Fibroblast of lung (primary cell): ENCODE measurements around the gene KLK3. TPM values are rescaled to one million over a fixed set of nuclear protein-coding genes. Genes with fewer than 3 reads are reported as not detected.

Experiments used
- DNase-seq, 2 donors: peaks; one replicate each; pipeline versions ENCODE4 v3.0.0 to v3.0.0-alpha.2; 2010; ENCODE audit warnings: low read depth in 2 of 2
- H2AFZ ChIP-seq: 2 replicates; pipeline ENCODE4 v1.5.1; 2012; ENCODE audit warnings: low read length, control low read depth, inconsistent platforms
- H3K27ac ChIP-seq: 2 replicates; pipeline ENCODE4 v1.5.1; 2011; ENCODE audit warnings: low read length, control low read depth; ENCODE audit not compliant: insufficient read depth
- H3K27me3 ChIP-seq: 2 replicates; pipeline ENCODE4 v1.5.1; 2011; ENCODE audit warnings: mild to moderate bottlenecking, low read length; ENCODE audit not compliant: control insufficient read depth, insufficient read depth
- H3K36me3 ChIP-seq: 2 replicates; pipeline ENCODE4 v1.5.1; 2011; ENCODE audit warnings: low read length; ENCODE audit not compliant: control insufficient read depth, insufficient read depth
- H3K4me1 ChIP-seq: 2 replicates; pipeline ENCODE4 v1.5.1; 2011; ENCODE audit warnings: low read length; ENCODE audit not compliant: control insufficient read depth, insufficient read depth; ENCODE audit errors: extremely low read depth
- H3K4me2 ChIP-seq: 2 replicates; pipeline ENCODE4 v1.5.1; 2011; ENCODE audit warnings: low read length, control low read depth; ENCODE audit not compliant: insufficient read depth; ENCODE audit errors: extremely low read depth
- H3K4me3 ChIP-seq, 4 experiments: fragments of 200-600 bp in 1 of 4; sonication (generic) in 1 of 4; replicated peaks in 1 of 4; 2 replicates each; pipeline ENCODE4 v1.5.1; 2011 to 2016; ENCODE audit warnings: low read length in 4 of 4, low read depth in 3 of 4, mild to moderate bottlenecking in 3 of 4, control low read depth in 2 of 4, inconsistent platforms in 1 of 4, mixed read lengths in 1 of 4; ENCODE audit not compliant: insufficient read depth in 1 of 4; ENCODE audit errors: control extremely low read depth in 1 of 4
- H3K79me2 ChIP-seq: 2 replicates; pipeline ENCODE4 v1.5.1; 2012; ENCODE audit warnings: mild to moderate bottlenecking, low read length, inconsistent platforms; ENCODE audit not compliant: control insufficient read depth, insufficient read depth
- H3K9ac ChIP-seq: 2 replicates; pipeline ENCODE4 v1.5.1; 2011; ENCODE audit warnings: mild to moderate bottlenecking, low read length, control low read depth; ENCODE audit not compliant: insufficient read depth
- H3K9me3 ChIP-seq: 2 replicates; pipeline ENCODE4 v1.5.1; 2012; ENCODE audit warnings: low read depth, low read length; ENCODE audit not compliant: control insufficient read depth, insufficient read depth
- H4K20me1 ChIP-seq: 2 replicates; pipeline ENCODE4 v1.5.1; 2011; ENCODE audit warnings: low read length; ENCODE audit not compliant: control insufficient read depth, insufficient read depth; ENCODE audit errors: extremely low read depth
- EZH2 ChIP-seq: IDR thresholded peaks from 2 replicates; pipeline ENCODE4 v1.5.1; 2012; ENCODE audit warnings: low read length, control low read depth, mild to moderate bottlenecking; ENCODE audit errors: missing control alignments
- polyA plus RNA-seq, 2 donors: library from polyadenylated mRNA; depleted of rRNA in 1 of 2; stranded (reverse) in 1 of 2; unstranded in 1 of 2; fragments of >200 nt; gene quantifications; 2 replicates each; pipeline ENCODE4 v1.2.1, GENCODE V29; 2011 to 2012; ENCODE audit warnings: missing spikeins in 1 of 2
- total RNA-seq: library from RNA; depleted of rRNA; stranded (reverse); fragments of >200 nt; gene quantifications from 2 replicates; pipeline ENCODE4 v1.2.1, GENCODE V29; 2014
- TF ChIP-seq, protein P1 (sequence below), 2 donors: IDR thresholded peaks in 1 of 2; conservative IDR thresholded peaks in 1 of 2; 1 replicate in 1 of 2; 2 replicates in 1 of 2; pipeline ENCODE4 v1.5.1; 2011 to 2012; ENCODE audit warnings: low read length in 2 of 2, control low read depth in 1 of 2, inconsistent platforms in 1 of 2, low read depth in 1 of 2, mild to moderate bottlenecking in 1 of 2

The KLK3 gene
- total and polyA plus RNA-seq, 2 donors (not counting 1 experiment from before 2014, with no cell fraction given), result not detected

DNA sequence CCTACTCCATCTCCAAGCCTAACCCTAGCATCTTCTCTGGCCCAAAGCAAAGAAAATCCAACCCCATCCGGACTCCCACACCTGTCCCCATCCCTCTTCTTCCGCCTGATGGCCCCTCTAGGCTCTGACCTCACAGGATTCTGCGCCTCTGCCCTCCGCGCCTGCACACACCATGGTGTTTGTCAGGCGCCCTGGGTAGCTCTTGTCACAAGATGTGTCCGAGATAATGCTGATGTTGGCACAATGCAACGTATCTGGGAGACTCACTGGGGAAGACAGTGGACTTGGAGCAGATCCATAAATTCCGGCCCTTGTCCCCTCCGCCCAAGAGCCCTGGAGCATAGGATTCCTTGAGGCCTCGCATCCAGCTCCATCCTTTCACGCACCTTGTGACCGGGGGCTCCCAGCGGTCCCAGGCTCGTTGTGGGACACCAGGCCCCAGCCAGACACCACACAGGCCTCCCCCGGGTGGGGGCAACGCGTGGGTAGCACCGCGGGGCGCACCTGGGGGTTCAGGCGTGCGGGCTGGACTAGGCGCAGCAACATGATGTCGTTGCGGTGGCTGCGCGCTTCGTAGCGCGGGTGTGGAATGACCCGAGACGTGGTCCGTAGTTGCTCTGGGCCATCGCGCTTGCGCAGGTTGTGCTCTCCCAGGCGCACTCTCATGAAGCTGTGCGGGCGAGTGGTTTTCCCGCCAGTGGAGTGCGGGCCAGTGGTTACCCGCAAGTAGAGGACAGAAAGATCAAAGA is 28.0 kb upstream of the KLK3 start:
- no peaks in the 10 kb centered on the region for H3K27me3 ChIP-seq
- no peak overlapping the region for H3K4me3 ChIP-seq
- H3K9ac ChIP-seq, result no peak overlapping the region
- no peak overlapping the region for H2AFZ ChIP-seq
- no peak overlapping the region for H3K27ac ChIP-seq
- H3K4me1 ChIP-seq, result no peaks in the 10 kb centered on the region
- TF ChIP-seq, protein P1, sequence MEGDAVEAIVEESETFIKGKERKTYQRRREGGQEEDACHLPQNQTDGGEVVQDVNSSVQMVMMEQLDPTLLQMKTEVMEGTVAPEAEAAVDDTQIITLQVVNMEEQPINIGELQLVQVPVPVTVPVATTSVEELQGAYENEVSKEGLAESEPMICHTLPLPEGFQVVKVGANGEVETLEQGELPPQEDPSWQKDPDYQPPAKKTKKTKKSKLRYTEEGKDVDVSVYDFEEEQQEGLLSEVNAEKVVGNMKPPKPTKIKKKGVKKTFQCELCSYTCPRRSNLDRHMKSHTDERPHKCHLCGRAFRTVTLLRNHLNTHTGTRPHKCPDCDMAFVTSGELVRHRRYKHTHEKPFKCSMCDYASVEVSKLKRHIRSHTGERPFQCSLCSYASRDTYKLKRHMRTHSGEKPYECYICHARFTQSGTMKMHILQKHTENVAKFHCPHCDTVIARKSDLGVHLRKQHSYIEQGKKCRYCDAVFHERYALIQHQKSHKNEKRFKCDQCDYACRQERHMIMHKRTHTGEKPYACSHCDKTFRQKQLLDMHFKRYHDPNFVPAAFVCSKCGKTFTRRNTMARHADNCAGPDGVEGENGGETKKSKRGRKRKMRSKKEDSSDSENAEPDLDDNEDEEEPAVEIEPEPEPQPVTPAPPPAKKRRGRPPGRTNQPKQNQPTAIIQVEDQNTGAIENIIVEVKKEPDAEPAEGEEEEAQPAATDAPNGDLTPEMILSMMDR (conservative IDR thresholded peaks at IDR 0.05 in 1 of 2, IDR thresholded peaks at IDR 0.05 in 1 of 2; ENCODE audit: low read depth in 1 of 2, low read length in 2 of 2), result no peak
- no peak for TF ChIP-seq EZH2
- no peaks in the 10 kb centered on the region for H4K20me1 ChIP-seq
- H3K4me2 ChIP-seq, result no peak overlapping the region
- H3K9me3 ChIP-seq, result no peaks in the 10 kb centered on the region
- H3K79me2 ChIP-seq, result no peaks in the 10 kb centered on the region
- no peak for DNase-seq
- H3K36me3 ChIP-seq, result no peaks in the 10 kb centered on the region

DNA sequence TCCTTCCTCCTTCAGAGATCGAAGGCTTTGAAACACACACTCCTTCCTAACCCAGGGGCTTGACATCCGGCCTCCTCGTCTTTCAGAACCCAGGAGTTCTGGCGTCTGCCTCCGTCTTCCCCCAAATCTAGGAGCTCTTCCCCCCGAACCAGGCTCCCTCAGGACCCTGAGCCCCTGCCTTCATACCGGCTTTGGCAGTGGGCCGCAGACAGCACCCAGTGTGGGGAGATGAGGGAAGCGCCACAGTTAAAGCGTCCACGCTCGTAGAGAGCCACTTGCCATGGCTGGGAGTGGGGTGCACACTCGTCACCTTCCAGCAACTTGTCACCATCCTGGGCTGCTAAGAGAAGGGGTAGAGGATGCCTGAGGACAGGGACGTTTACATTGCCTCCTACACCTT is 27.2 kb upstream of the KLK3 start:
- Histone ChIP-seq H3K4me1 (no peaks in the 10 kb centered on the region), H3K36me3 (no peaks in the 10 kb centered on the region), H3K4me2 (no peak overlapping the region), H3K9me3 (no peaks in the 10 kb centered on the region), H3K4me3 (no peak overlapping the region), H3K79me2 (no peaks in the 10 kb centered on the region), H3K27me3 (no peaks in the 10 kb centered on the region), H3K27ac (no peak overlapping the region), H4K20me1 (no peaks in the 10 kb centered on the region), H2AFZ (no peak overlapping the region), H3K9ac (no peak overlapping the region)
- DNase-seq, result no peak
- no peak for TF ChIP-seq EZH2
- TF ChIP-seq, protein P1 (conservative IDR thresholded peaks at IDR 0.05 in 1 of 2, IDR thresholded peaks at IDR 0.05 in 1 of 2; ENCODE audit: low read depth in 1 of 2, low read length in 2 of 2), result no peak

DNA sequence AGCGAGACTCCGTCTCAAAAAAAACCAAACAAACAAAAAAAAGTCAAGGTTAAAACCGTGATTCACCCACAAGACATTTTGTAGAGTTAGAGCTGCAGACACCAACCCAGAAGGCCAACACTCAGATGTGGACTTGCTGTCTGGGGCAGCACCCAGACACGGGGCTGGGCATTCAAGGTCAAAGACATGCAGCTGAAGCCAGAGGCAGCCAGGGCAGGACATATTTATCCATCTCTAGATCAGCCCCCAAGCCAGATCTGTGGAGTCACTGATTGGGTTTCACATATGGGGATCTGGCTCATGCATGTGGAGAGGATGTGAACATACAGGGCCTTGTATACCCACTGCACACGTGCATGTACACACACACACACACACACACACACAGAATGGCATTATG is 24.9 kb upstream of the KLK3 start:
- no peak for DNase-seq
- Histone ChIP-seq H3K4me3 (no peak overlapping the region), H3K9me3 (no peaks in the 10 kb centered on the region), H2AFZ (no peak overlapping the region), H3K9ac (no peak overlapping the region), H3K4me2 (no peak overlapping the region), H3K27me3 (no peaks in the 10 kb centered on the region), H4K20me1 (no peaks in the 10 kb centered on the region), H3K27ac (no peak overlapping the region), H3K4me1 (no peaks in the 10 kb centered on the region), H3K36me3 (no peaks in the 10 kb centered on the region), H3K79me2 (no peaks in the 10 kb centered on the region)
- TF ChIP-seq, protein P1 (conservative IDR thresholded peaks at IDR 0.05 in 1 of 2, IDR thresholded peaks at IDR 0.05 in 1 of 2; ENCODE audit: low read depth in 1 of 2, low read length in 2 of 2), result no peak
- no peak for TF ChIP-seq EZH2
